Cerebellar cortex (tissue), 1 donor: ENCODE data around the gene PLSCR1.
"Not testable (repeated sequence)": the region's sequence is repeated elsewhere in the genome, so short reads cannot be mapped to it uniquely, and the experiment has no call there.

Experiments used
- DNase-seq: peaks from one replicate; pipeline ENCODE4 v3.0.0-alpha.2; 2015; ENCODE audit warnings: low spot score

PLSCR1 gene

GRCh38 chr3:146513386-146514051 lies 30.9 kb downstream of the PLSCR1 start:
- no peak for DNase-seq

- no peak for DNase-seq
Measured at GRCh38 chr3:146511402-146512134, 32.8 kb downstream of the PLSCR1 start.

DNA sequence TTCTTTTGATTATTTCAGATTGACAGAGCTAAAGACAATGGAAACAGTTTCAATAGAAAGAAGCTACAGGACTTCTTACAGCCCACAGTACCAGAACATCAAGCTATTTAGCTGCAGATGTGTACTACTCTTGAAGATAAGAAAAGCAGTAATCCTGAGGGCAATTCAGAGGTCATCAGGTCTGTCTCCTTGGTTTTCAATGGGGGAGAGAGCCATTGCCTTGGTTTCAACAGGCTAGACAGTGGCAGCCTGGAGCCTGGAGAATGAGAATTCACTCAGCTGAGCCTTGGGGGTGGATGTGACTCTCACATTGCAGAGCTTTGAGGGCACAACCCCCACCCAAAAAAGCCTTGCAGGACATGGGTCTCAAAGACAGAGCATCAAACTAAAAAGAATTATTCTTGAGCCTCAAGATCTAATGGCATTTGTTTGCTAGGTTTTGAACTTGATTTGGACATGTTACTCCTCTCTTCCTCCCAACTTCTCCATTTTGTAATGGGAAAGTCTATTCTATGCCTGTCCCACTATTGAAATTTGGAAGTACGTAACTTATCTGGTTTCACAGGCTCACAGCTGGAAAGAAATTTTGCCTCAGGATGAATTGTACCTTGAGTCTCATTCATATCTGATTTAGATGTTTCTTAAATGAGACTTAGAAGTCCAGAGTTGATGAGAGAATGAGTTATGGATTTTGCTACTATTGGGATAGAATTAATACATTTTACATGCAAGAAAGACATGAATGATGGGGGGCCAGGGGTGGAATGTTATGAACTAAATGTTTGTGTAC lies 36.9 kb downstream of the PLSCR1 start:
- DNase-seq, result no peak

DNA sequence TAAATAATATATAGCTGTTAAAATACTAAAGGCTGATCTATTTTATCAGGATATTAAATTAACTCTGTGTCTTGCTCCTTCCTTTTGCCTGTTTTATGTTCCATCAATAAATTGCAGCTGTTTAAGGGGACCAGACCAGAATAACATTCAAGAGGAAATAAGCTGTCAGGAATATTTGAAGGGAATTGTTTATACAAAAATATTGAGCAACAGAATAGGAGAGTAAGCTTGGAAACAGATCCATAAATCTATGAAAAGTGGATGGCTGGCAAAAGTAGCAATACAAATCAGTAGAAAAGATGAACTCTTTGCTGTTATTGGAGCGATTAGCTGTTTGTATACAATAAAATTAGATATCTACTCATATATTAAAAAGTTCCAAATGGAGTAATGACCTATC lies 38.9 kb downstream of the PLSCR1 start:
- DNase-seq, result no peak

- no peak for DNase-seq
Measured at GRCh38 chr3:146504498-146505197, 39.8 kb downstream of the PLSCR1 start.

DNA sequence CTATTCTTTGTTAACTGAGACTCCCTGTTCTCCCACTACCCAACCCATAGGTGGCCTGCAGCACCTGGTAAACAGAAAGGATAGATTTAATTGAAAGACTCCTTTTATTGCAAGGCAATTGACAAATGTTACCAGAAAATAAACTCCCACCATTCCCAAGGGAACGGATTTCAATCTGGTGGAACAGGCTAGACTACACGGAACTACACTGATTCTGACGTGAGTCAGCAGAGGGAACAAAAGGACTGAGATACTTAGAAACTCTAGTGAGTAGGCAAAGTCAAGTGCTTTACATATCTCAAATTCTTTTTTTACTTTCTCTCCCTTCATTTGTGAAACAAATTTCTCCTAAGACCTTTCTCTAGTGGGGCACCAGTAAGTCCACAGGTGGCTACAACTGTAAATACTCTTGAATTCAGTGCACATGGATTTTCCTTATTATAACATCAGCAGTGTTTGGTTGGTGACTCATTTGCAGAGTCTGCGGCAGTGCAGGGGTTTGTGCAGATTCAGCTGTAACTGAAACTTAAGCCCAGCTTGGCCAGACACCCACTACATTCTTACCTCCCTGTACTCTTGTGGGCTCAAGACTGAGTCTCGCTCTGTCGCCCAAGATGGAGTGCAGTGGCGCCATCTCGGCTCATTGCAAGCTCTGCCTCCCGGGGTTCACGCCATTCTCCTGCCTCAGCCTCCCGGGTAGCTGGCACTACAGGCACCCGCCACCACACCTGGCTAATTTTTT lies 40.8 kb downstream of the PLSCR1 start:
- DNase-seq, result no peak

GRCh38 chr3:146502887-146503460 lies 41.4 kb downstream of the PLSCR1 start:
- DNase-seq, result no peak

- DNase-seq, result no peak
Measured at GRCh38 chr3:146501752-146502151, 42.7 kb downstream of the PLSCR1 start.

DNA sequence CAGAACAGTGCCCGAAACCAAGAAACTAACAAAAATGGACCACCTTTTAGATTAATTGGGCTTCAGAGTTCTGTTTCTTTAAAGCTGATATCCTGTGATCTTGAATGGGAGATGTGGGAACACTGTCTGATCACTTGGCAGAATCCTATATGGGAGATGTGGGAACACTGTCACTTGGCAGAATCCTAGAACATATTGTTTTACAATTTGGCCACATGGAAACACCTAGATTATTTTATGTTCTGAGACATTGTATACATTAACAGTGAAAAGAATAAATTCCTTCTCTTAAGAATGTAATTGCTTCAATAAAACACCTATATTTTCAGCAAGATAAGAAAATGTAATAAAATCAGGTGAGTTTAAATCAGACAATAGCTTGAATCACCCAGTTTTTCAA lies 44.7 kb downstream of the PLSCR1 start:
- no peak for DNase-seq

GRCh38 chr3:146498002-146498736 lies 46.2 kb downstream of the PLSCR1 start:
- no peak for DNase-seq

GRCh38 chr3:146497145-146497843 lies 47.1 kb downstream of the PLSCR1 start:
- DNase-seq, result not testable (repeated sequence)

GRCh38 chr3:146496726-146497125 lies 47.7 kb downstream of the PLSCR1 start:
- no peak for DNase-seq

DNA sequence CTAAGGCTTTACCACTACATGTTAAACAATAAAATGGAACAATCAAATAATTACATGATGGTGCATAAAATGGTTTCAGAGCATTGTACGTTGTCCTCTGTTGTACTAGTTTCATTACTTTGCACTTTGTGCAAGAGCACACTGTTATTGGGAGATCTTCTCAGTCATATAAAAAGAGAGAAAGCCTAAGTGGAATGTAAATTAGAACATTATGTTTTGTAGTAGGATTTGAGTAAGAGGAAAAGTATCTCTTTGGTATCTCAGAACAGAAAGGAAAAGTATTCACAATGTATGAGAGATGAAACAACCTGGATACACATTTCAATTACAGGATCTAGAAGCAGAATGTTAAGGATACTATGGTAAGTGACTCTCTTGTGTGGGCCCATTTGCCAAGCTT lies 48.2 kb downstream of the PLSCR1 start:
- DNase-seq, result no peak

DNA sequence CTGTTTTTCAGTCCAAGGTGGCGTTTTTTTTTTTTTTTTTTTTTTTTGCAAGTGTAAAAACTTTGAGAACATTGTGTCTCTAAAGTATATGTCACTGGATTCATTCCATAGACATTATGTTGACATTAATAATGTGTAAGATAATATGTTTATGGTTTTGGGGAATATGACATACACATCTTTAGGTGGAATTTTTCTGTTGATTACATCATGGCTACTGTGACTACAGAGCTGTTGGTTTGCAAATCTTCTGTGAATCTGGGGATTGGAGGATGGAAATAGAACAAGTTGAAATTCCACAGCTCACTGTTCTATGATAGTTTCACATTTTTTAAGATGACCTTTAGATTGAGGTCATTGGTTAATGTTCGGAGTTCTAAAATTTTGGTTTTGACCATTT lies 50.6 kb downstream of the PLSCR1 start:
- DNase-seq, result no peak

DNA sequence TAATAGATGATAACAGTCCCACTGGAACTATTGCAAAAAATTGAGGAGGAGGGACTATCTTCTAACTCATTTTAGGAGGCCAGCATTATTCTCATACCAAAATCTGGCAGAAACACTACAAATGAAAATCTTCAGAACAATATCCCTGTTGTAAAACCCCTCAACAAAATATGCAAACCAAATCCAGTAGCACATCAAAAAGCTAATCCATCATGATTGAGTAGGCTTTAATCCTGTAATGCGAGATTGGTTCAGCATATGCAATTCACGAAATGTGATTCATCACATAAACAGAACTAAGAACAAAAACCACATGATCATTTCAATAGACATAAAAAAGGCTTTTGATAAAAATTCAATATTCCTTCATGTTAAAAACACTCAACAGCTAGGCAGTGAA lies 51.2 kb downstream of the PLSCR1 start:
- DNase-seq, result no peak

DNA sequence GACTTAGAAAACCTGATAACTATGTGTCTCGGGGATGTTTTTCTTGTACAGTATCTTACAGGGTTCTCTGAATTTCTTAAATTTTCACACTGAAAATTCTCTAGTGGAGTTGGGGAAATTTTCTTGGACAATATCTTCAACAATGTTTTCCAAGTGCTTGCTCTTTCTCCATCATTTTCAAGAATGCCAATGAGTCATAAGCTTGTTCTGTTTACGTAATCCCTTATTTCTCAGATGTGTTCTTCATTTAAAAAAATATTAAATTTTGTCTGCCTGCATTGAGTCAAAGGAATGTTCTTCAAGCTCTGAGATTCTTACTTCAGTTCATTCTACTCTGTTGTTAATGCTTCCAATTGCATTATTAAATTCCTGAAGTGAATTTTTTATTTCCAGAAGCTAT lies 53.1 kb downstream of the PLSCR1 start:
- no peak for DNase-seq

DNA sequence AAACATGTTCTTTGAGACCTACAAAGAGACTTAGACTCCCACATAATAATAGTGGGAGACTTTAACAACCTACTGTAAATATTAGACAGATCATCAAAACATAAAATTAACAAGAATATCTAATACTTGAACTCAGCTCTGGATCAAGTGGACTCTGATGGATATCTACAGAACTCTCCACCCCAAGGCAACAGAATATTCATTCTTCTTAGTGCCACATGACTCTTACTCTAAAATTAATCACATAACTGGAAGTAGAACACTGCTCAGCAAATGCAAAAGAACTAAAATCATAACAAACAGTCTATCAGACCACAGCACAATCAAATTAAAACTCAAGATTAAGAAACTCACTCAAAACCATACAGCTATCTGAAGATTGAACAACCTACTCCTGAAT lies 59.1 kb downstream of the PLSCR1 start:
- DNase-seq, result no peak

DNA sequence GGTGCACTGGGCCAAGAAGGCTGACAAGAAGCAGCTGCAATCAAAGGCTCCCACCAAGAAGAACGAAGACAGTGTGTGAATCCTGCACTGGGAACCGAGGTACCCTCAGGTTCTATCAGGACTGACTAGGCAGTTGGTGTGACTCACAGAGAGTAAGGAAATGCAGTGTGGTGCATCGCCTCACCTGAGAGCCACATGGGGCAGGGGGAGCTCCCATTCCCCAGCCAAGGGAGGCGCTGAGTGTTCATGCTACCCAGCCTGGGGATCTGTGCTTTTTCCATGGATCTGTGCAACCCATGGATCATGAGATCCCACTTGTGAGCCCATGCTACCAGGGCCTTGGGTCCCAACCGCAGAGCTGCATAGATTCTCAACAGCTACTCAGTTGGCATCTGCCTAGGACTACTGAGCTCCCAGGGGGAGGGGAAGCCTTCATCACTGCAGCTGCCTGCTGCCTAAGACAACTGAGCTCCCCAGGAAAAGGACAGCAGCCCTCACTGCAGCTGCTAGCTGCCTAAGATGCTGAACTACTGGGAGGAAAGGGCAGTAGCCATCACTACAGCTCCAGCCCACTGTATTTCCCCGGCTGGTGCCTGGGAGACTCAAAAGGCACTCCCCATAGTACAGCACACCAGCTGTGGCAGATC lies 68.2 kb downstream of the PLSCR1 start:
- no peak for DNase-seq

- not testable (repeated sequence) for DNase-seq
Measured at GRCh38 chr3:146474976-146475375, 69.4 kb downstream of the PLSCR1 start.
